Hepatocyte (in vitro differentiated cells): ENCODE measurements around the gene AFAP1L2.

Experiments
- CTCF ChIP-seq: fragments of 200-600 bp; sonication (generic); IDR thresholded peaks from 2 replicates; pipeline ENCODE4 v1.5.1; 2016; ENCODE audit warnings: antibody characterized with exemption, mild to moderate bottlenecking; ENCODE audit not compliant: poor library complexity
- EZH2 ChIP-seq: fragments of 200-600 bp; sonication (generic); IDR thresholded peaks from 2 replicates; pipeline ENCODE4 v1.6.1; 2016; ENCODE audit warnings: antibody characterized with exemption, mild to moderate bottlenecking, borderline replicate concordance
- EZH2phosphoT487 ChIP-seq: fragments of 200-600 bp; sonication (generic); IDR thresholded peaks from one replicate; pipeline ENCODE4 v1.6.1; 2018; ENCODE audit warnings: antibody characterized with exemption, mild to moderate bottlenecking, low read depth, moderate library complexity; ENCODE audit not compliant: unreplicated experiment, severe bottlenecking

DNA sequence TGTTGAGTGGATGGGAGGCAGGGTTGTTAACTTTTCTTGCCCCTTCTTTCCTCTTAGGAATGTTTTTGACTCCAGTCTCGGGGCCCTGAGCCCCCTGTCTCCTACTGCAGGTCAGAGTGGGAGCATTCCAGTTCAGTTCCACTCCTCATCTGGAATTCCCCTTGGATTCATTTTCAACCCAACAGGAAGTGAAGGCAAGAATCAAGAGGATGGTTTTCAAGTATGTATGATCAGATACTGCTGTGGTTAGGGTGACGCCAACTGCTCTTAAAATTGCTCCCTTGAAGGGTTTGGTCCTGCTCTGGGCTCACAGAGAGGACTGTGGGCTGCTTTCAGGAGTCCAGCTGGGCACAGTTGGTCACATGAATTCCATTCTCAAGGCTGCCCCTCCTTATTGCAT lies 143.2 kb downstream of the AFAP1L2 start:
- TF ChIP-seq CTCF (no peak), EZH2 (no peak), EZH2phosphoT487 (no peak)
